Endothelial cell of umbilical vein (primary cell): ENCODE results near the gene FAM53B. TPM values are rescaled to one million over a fixed set of nuclear protein-coding genes. Genes with fewer than 3 reads are reported as not detected.

Experiments
- BruUV-seq: library from RNA; stranded (reverse); fragments of 400-500 nt; replicated peaks from 2 replicates; lab custom pipeline; 2021; lab: Mats Ljungman, UMichigan
- CTCF ChIA-PET: fragments of 300-600, 350-600 bp; sonication (Branson Sonifier 250); formaldehyde crosslinking; loops from one replicate; lab custom pipeline; 2021; ENCODE audit warnings: antibody characterized with exemption, inconsistent platforms; lab: Charles Lee
- POLR2A ChIA-PET: fragments of 300-600, 350-600 bp; sonication (Branson Sonifier 250); formaldehyde crosslinking; loops from one replicate; lab custom pipeline; 2021; ENCODE audit warnings: antibody characterized with exemption, inconsistent platforms; lab: Charles Lee
- DNase-seq: peaks from one replicate; pipeline ENCODE4 v3.0.0-alpha.2; 2011; ENCODE audit warnings: low read depth, low spot score
- FAIRE-seq: peaks from 2 replicates; lab custom pipeline; 2011; peaks lifted over from hg19 to GRCh38; lab: Jason Lieb, UNC
- H2AFZ ChIP-seq: 2 replicates; pipeline ENCODE4 v1.6.0; 2012; ENCODE audit warnings: low read depth, low read length, control low read depth, inconsistent platforms
- H3K27ac ChIP-seq: 2 replicates; pipeline ENCODE4 v1.5.1; 2011; ENCODE audit warnings: low read depth, mild to moderate bottlenecking, control low read depth, low read length, moderate library complexity; ENCODE audit not compliant: insufficient read depth
- H3K27me3 ChIP-seq, 2 experiments: 2 replicates each; pipeline versions ENCODE4 v1.6.0 to v1.6.1; 2011; ENCODE audit warnings: low read length in 2 of 2, mixed read lengths in 1 of 2; ENCODE audit not compliant: control insufficient read depth in 2 of 2, insufficient read depth in 2 of 2
- H3K36me3 ChIP-seq, 2 experiments: 2 replicates in 1 of 2; 3 replicates in 1 of 2; pipeline ENCODE4 v1.5.1; 2011; ENCODE audit warnings: low read length in 2 of 2, mild to moderate bottlenecking in 1 of 2, moderate library complexity in 1 of 2; ENCODE audit not compliant: control insufficient read depth in 2 of 2, insufficient read depth in 2 of 2; ENCODE audit errors: extremely low read depth in 1 of 2
- H3K4me1 ChIP-seq: 3 replicates; pipeline ENCODE4 v1.5.1; 2011; ENCODE audit warnings: mild to moderate bottlenecking, low read length; ENCODE audit not compliant: control insufficient read depth, insufficient read depth; ENCODE audit errors: extremely low read depth
- H3K4me2 ChIP-seq: 2 replicates; pipeline ENCODE4 v1.6.1; 2011; ENCODE audit warnings: low read length, control low read depth, mixed read lengths; ENCODE audit not compliant: insufficient read depth
- H3K4me3 ChIP-seq, 3 experiments: fragments of 200-600 bp in 1 of 3; sonication (generic), shearing (Covaris generic) in 1 of 3; replicated peaks in 1 of 3; 2 replicates each; pipeline ENCODE4 v1.5.1; 2011 to 2016; ENCODE audit warnings: control low read depth in 3 of 3, low read length in 3 of 3, mild to moderate bottlenecking in 2 of 3, inconsistent platforms in 1 of 3, low read depth in 1 of 3, moderate library complexity in 1 of 3; ENCODE audit not compliant: insufficient read depth in 1 of 3
- H3K79me2 ChIP-seq: 2 replicates; pipeline ENCODE4 v1.6.0; 2012; ENCODE audit warnings: low read length, inconsistent platforms; ENCODE audit not compliant: control insufficient read depth, insufficient read depth
- H3K9ac ChIP-seq: replicated peaks from 2 replicates; pipeline ENCODE3; 2011; ENCODE audit warnings: low read length, control low read depth; ENCODE audit not compliant: insufficient read depth; ENCODE audit errors: extremely low read depth
- H3K9me1 ChIP-seq: replicated peaks from 3 replicates; pipeline ENCODE4 v1.6.0; 2011; ENCODE audit warnings: mild to moderate bottlenecking, low read length; ENCODE audit not compliant: control insufficient read depth, insufficient read depth; ENCODE audit errors: extremely low read depth
- H3K9me3 ChIP-seq: replicated peaks from 2 replicates; pipeline ENCODE4 v1.5.1; 2012; ENCODE audit warnings: low read length, inconsistent platforms; ENCODE audit not compliant: control insufficient read depth, insufficient read depth
- H4K20me1 ChIP-seq: replicated peaks from 2 replicates; pipeline ENCODE3; 2011; ENCODE audit warnings: mild to moderate bottlenecking, low read length; ENCODE audit not compliant: control insufficient read depth, insufficient read depth; ENCODE audit errors: extremely low read depth
- CTCF ChIP-seq, 2 donors: IDR thresholded peaks; 1 replicate in 1 of 2; 2 replicates in 1 of 2; pipeline ENCODE4 v1.5.1; 2011; ENCODE audit warnings: low read length in 2 of 2, mild to moderate bottlenecking in 2 of 2, moderate library complexity in 2 of 2, control low read depth in 1 of 2, inconsistent platforms in 1 of 2, low read depth in 1 of 2; ENCODE audit not compliant: insufficient read depth in 1 of 2; ENCODE audit errors: extremely low read depth in 1 of 2
- EZH2 ChIP-seq: IDR thresholded peaks from 2 replicates; pipeline ENCODE4 v1.6.1; 2012; ENCODE audit warnings: borderline replicate concordance, low read depth, mild to moderate bottlenecking, moderate library complexity, low read length, inconsistent platforms; ENCODE audit not compliant: severe bottlenecking
- FOS ChIP-seq: IDR thresholded peaks from 2 replicates; pipeline ENCODE4 v1.6.1; 2011; ENCODE audit warnings: mild to moderate bottlenecking, low read length, moderate library complexity, borderline replicate concordance; ENCODE audit not compliant: insufficient read depth
- GATA2 ChIP-seq: IDR thresholded peaks from 2 replicates; pipeline ENCODE4 v1.7.0; 2011; ENCODE audit warnings: low read depth, mild to moderate bottlenecking, moderate library complexity, mixed read lengths, low read length; ENCODE audit not compliant: insufficient read length, insufficient read depth
- JUN ChIP-seq: IDR thresholded peaks from 2 replicates; pipeline ENCODE4 v1.6.1; 2011; ENCODE audit warnings: borderline replicate concordance, low read depth; ENCODE audit not compliant: insufficient read length, insufficient read depth
- MAX ChIP-seq: IDR thresholded peaks from 2 replicates; pipeline ENCODE4 v1.6.1; 2011; ENCODE audit not compliant: insufficient read depth, insufficient read length
- MYC ChIP-seq: IDR thresholded peaks from one replicate; pipeline ENCODE4 v1.6.1; 2011; ENCODE audit warnings: mild to moderate bottlenecking, low read depth, low read length
- POLR2A ChIP-seq: IDR thresholded peaks from 2 replicates; pipeline ENCODE4 v1.6.1; 2012; ENCODE audit warnings: low read depth, mild to moderate bottlenecking, control low read depth, low read length
- POLR2AphosphoS5 ChIP-seq: IDR thresholded peaks from 2 replicates; pipeline ENCODE4 v1.6.1; 2012; ENCODE audit warnings: low read depth, mild to moderate bottlenecking, control low read depth, low read length, moderate library complexity; ENCODE audit not compliant: insufficient read depth
- dilution Hi-C: fragments of 300-500 bp; cut with MboI; formaldehyde crosslinking; loops from one replicate; pipeline ENCODE4 v1.15.0; 2019; ENCODE audit warnings: low sequenced_read_pairs; ENCODE audit not compliant: extremely low pct_ligation_motif_present
- intact Hi-C: fragments of 100-400 bp; cut with micrococcal nuclease; formaldehyde crosslinking; loops from one replicate; pipeline ENCODE4 v1.10.0; 2022
- polyA plus RNA-seq, 4 experiments: library from polyadenylated mRNA; depleted of rRNA in 3 of 4; stranded (reverse) in 3 of 4; unstranded in 1 of 4; fragments of >200 nt; gene quantifications; 2 replicates each; pipeline versions ENCODE4 v1.2.1 to v1.2.3, GENCODE V29; 2011 to 2012; ENCODE audit warnings: missing spikeins in 1 of 4
- total RNA-seq: library from RNA; stranded (reverse); gene quantifications from 2 replicates; pipeline ENCODE4 v1.2.3, GENCODE V29; 2021

FAM53B gene
- total and polyA plus RNA-seq, 2 donors (not counting 3 experiments of a cell fraction or from before 2014, with no cell fraction given): 8.5 to 21.1 TPM

GRCh38 chr10:124675824-124676223 lies 68.4 kb downstream of the FAM53B start:
- dilution Hi-C loops: no loop called here
- DNase-seq (no peak), FAIRE-seq (no peak)
- Histone ChIP-seq H3K9me3 (no peaks in the 10 kb centered on the region), H3K27ac (no peak overlapping the region), H4K20me1 (no peaks in the 10 kb centered on the region), H3K9ac (no peak overlapping the region), H3K79me2 (peaks cover 7% of the 10 kb centered on the region), H3K36me3 (no peaks in the 10 kb centered on the region), H3K9me1 (no peaks in the 10 kb centered on the region), H3K4me3 (no peak overlapping the region), H2AFZ (no peak overlapping the region), H3K4me1 (no peaks in the 10 kb centered on the region), H3K27me3 (no peaks in the 10 kb centered on the region), H3K4me2 (no peak overlapping the region)
- no TSS peak for BruUV-seq
- POLR2A ChIA-PET: no interaction called here
- CTCF ChIA-PET: interaction anchor here (0.8 to 1.7 kb wide), 3 partner anchors 10 to 65 kb away, joined by 3 to 6 read pairs (median 3); no protein-coding TSS in a partner anchor
- intact Hi-C loops: no loop called here
- TF ChIP-seq JUN (no peak), GATA2 (no peak), POLR2A (no peak), CTCF (IDR thresholded peaks at IDR 0.05; ENCODE audit: extremely low read depth in 1 of 2, insufficient read depth in 1 of 2, low read depth in 1 of 2, low read length in 2 of 2) (no peak), POLR2AphosphoS5 (no peak), FOS (no peak)

DNA sequence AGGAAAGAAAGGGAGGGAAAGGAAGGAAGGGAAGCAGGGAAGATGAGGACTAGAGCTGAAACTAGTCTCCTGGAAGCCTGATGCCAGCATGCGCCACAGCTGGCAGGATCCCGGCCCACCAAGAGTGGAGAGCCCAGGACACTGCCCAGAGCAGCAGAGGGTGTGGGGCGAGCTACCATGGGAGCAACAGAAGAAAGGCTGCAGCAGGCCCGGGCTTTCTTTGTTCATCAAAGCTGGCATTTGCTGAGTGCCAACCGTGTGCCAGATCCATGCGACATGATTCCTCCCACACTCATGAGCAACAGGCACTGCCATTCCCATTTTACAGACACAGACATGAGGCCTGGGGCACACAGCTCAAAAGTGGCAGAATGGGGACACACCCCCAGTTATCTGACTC lies 68.9 kb downstream of the FAM53B start:
- dilution Hi-C loops: no loop called here
- intact Hi-C loops: no loop called here

More for the DNA sequence above, 68.9 kb downstream of the FAM53B start:
- H3K4me1 ChIP-seq: no peaks in the 10 kb centered on the region
- H3K9ac ChIP-seq: no peak overlapping the region
- no peaks in the 10 kb centered on the region for H3K36me3 ChIP-seq
- H3K4me3 ChIP-seq: no peak overlapping the region
- H3K27me3 ChIP-seq: no peaks in the 10 kb centered on the region
- H4K20me1 ChIP-seq: no peaks in the 10 kb centered on the region
- BruUV-seq: no TSS peak
- no peak overlapping the region for H3K27ac ChIP-seq
- H3K9me1 ChIP-seq: no peaks in the 10 kb centered on the region
- no peak for DNase-seq
- H3K79me2 ChIP-seq: peaks cover 7% of the 10 kb centered on the region
- TF ChIP-seq GATA2 (no peak), MAX (no peak), MYC (no peak), POLR2AphosphoS5 (no peak), EZH2 (no peak), FOS (no peak), POLR2A (no peak), CTCF (IDR thresholded peaks at IDR 0.05; ENCODE audit: extremely low read depth in 1 of 2, insufficient read depth in 1 of 2, low read depth in 1 of 2, low read length in 2 of 2) (no peak), JUN (no peak)
- H2AFZ ChIP-seq: no peak overlapping the region
- H3K4me2 ChIP-seq: no peak overlapping the region
- FAIRE-seq: no peak
- H3K9me3 ChIP-seq: no peaks in the 10 kb centered on the region
- ChIA-PET POLR2A (no interaction called here), CTCF (interaction anchor here (1.3 to 1.7 kb wide), 3 partner anchors 9 to 66 kb away, joined by 3 to 6 read pairs (median 4); no protein-coding TSS in a partner anchor)
